Measurements from ENCODE around the gene PARD3B. TPM values are rescaled to one million over a fixed set of nuclear protein-coding genes. Genes with fewer than 3 reads are reported as not detected.

Gene PARD3B
- total and polyA plus RNA-seq, 2 of the 13 experiments (the other 11 are each of a cell fraction or from before 2014, with no cell fraction given): 0.71 to 2.3 TPM

- TF ChIP-seq, protein P1, sequence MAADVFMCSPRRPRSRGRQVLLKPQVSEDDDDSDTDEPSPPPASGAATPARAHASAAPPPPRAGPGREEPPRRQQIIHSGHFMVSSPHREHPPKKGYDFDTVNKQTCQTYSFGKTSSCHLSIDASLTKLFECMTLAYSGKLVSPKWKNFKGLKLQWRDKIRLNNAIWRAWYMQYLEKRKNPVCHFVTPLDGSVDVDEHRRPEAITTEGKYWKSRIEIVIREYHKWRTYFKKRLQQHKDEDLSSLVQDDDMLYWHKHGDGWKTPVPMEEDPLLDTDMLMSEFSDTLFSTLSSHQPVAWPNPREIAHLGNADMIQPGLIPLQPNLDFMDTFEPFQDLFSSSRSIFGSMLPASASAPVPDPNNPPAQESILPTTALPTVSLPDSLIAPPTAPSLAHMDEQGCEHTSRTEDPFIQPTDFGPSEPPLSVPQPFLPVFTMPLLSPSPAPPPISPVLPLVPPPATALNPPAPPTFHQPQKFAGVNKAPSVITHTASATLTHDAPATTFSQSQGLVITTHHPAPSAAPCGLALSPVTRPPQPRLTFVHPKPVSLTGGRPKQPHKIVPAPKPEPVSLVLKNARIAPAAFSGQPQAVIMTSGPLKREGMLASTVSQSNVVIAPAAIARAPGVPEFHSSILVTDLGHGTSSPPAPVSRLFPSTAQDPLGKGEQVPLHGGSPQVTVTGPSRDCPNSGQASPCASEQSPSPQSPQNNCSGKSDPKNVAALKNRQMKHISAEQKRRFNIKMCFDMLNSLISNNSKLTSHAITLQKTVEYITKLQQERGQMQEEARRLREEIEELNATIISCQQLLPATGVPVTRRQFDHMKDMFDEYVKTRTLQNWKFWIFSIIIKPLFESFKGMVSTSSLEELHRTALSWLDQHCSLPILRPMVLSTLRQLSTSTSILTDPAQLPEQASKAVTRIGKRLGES (CRISPR knock-in tag; IDR thresholded peaks at IDR 0.05; ENCODE audit: borderline replicate concordance): no peak
Observed at GRCh38 chr2:205496370-205496769, 951.1 kb downstream of the PARD3B start (continued).

DNA sequence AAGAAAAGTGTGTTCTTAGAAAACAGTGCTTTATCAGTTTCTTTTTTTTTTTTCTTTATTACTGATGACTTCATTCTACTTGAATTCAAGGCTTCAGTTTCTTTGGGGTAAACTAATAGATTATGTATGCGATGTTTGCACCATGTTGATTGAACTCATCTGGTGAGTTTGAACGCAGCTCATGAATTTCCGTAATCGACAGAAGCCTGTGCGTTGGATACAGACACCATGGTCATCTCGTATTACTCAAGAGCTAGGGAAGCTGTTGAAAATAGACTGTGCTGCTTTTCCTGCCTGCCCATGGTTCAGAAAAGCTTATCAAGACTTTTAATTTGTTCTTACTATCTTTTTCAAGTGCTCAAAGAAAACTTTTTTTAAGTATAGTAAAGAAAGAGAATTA is 951.5 kb downstream of the PARD3B start:
- 79% methylated on average over 6 of the region's 6 CpGs for WGBS (ENCODE audit: low lambda C conversion rate)
- no TSS peak for BruUV-seq (replicated peaks)
- Histone ChIP-seq H3K4me1 (ENCODE audit: insufficient read depth, low read length) (no peaks in the 10 kb centered on the region), H3K27me3 (ENCODE audit: control insufficient read depth in 1 of 2, insufficient read depth in 2 of 2, low read length in 2 of 2) (no peaks in the 10 kb centered on the region), H3K4me3 (replicated peaks in 1 of 3; ENCODE audit: insufficient read depth in 1 of 3, low read depth in 2 of 3, low read length in 3 of 3) (no peak overlapping the region), H3K4me2 (ENCODE audit: low read depth, low read length) (no peak overlapping the region), H2AFZ (ENCODE audit: low read length) (no peak overlapping the region), H3K9me3 (ENCODE audit: low read length) (no peaks in the 10 kb centered on the region), H3K36me3 (replicated peaks in 1 of 2; ENCODE audit: control insufficient read depth in 1 of 2, insufficient read depth in 2 of 2, low read length in 2 of 2) (no peaks in the 10 kb centered on the region), H3K27ac (ENCODE audit: extremely low read length, insufficient read depth, low read length) (no peak overlapping the region), H3K9ac (ENCODE audit: insufficient read depth, low read depth, low read length) (no peak overlapping the region), H3K79me2 (ENCODE audit: insufficient read depth, low read length) (no peaks in the 10 kb centered on the region), H4K20me1 (ENCODE audit: insufficient read depth, low read length) (no peaks in the 10 kb centered on the region)
- POLR2A ChIA-PET: no interaction called here
- ATAC-seq (no peak), DNase-seq (ENCODE audit: low spot score) (no peak), FAIRE-seq (no peak)
- in situ Hi-C loops (cut with HindIII; ENCODE audit: extremely low pct_ligation_motif_present, low pct_unique_long_range_greater_than_20kb): no loop called here
- intact Hi-C loops (cut with micrococcal nuclease; ENCODE audit: unreplicated experiment): no loop called here
- CTCF ChIA-PET (ENCODE audit: low intra/inter-chr PET ratio, low total read pairs): no interaction called here
- TF ChIP-seq ZNF17 (CRISPR knock-in tag; IDR thresholded peaks at IDR 0.05): no peak
- no peak for TF ChIP-seq ZNF329 (CRISPR knock-in tag; IDR thresholded peaks at IDR 0.05; ENCODE audit: low read depth)
- TF ChIP-seq GFI1 (CRISPR knock-in tag; IDR thresholded peaks at IDR 0.05; ENCODE audit: borderline replicate concordance): no peak
- no peak for TF ChIP-seq FOXO4 (CRISPR knock-in tag; conservative IDR thresholded peaks at IDR 0.05)
- TF ChIP-seq SRF (IDR thresholded peaks at IDR 0.05; ENCODE audit: low read depth, low read length): no peak
- TF ChIP-seq, protein P2, sequence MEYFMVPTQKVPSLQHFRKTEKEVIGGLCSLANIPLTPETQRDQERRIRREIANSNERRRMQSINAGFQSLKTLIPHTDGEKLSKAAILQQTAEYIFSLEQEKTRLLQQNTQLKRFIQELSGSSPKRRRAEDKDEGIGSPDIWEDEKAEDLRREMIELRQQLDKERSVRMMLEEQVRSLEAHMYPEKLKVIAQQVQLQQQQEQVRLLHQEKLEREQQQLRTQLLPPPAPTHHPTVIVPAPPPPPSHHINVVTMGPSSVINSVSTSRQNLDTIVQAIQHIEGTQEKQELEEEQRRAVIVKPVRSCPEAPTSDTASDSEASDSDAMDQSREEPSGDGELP (IDR thresholded peaks at IDR 0.05; ENCODE audit: borderline replicate concordance, low read depth): no peak
- TF ChIP-seq, protein P3, sequence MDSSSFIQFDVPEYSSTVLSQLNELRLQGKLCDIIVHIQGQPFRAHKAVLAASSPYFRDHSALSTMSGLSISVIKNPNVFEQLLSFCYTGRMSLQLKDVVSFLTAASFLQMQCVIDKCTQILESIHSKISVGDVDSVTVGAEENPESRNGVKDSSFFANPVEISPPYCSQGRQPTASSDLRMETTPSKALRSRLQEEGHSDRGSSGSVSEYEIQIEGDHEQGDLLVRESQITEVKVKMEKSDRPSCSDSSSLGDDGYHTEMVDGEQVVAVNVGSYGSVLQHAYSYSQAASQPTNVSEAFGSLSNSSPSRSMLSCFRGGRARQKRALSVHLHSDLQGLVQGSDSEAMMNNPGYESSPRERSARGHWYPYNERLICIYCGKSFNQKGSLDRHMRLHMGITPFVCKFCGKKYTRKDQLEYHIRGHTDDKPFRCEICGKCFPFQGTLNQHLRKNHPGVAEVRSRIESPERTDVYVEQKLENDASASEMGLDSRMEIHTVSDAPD (CRISPR knock-in tag; IDR thresholded peaks at IDR 0.05): no peak
- no peak for TF ChIP-seq NR2C2 (CRISPR knock-in tag; IDR thresholded peaks at IDR 0.05; ENCODE audit: borderline replicate concordance)
- TF ChIP-seq ZNF788 (CRISPR knock-in tag; IDR thresholded peaks at IDR 0.05; ENCODE audit: borderline replicate concordance): no peak
- no peak for TF ChIP-seq ZNF550 (CRISPR knock-in tag; IDR thresholded peaks at IDR 0.05; ENCODE audit: borderline replicate concordance)
- TF ChIP-seq REPIN1 (CRISPR knock-in tag; IDR thresholded peaks at IDR 0.05; ENCODE audit: borderline replicate concordance, low read depth): no peak

Measured in HepG2 (cell line).